Heart left ventricle (tissue), 13 donors: ENCODE data around the gene TNS3.

Experiments used
- CTCF ChIP-seq, 12 donors: fragments of 200-600 bp; sonication (generic) in 4 of 12; IDR thresholded peaks; one replicate each; pipeline versions ENCODE4 v1.5.0 to v1.8.0; 2018 to 2022; ENCODE audit warnings: antibody characterized with exemption in 12 of 12, mild to moderate bottlenecking in 5 of 12
- POLR2A ChIP-seq, 2 donors: fragments of 450-650 bp; IDR thresholded peaks; one replicate each; pipeline ENCODE4 v1.6.1; 2017; ENCODE audit warnings: antibody characterized with exemption in 2 of 2, mild to moderate bottlenecking in 2 of 2, moderate library complexity in 2 of 2
- donor health status: ischemic (EF 13 %, LVEDD 7.1; RV severe dilation, severe dysfunction).
- donor health status: DM: no; HTN: yes; CAD: no.
- donor health status: DM: no; HTN: no; CAD: no.
- donor health status: ischemic (EF 25% LVEDD 6.9; RV normal size, moderate dysfunction).
- donor health status: ischemic (EF 25% LVEDD 5.7; RV mildly dilated, moderate dysfunction).
- donor health status: ischemic (EF 35%, LVEDD 5.7; RV mildly dilated, moderate dysfunction).
- donor health status: nonischemic (EF 11% LVEDD 7.7; RV severe dilation, severe dysfunction).
- donor health status: DM: yes; HTN: yes; CAD: no.
- donor health status: PGD.
- donor health status: ischemic (EF 29% LVEDD 5.4; RV normal size, mild dysfunction).
- donor health status: nonischemic (EF 23%, LVEDD 6.1; RV moderate dilation, normal function).

GRCh38 chr7:47609803-47610452, 28.0 kb upstream of the TNS3 start:
- no peak for TF ChIP-seq CTCF (IDR thresholded peaks at IDR 0.05)
- TF ChIP-seq POLR2A (IDR thresholded peaks at IDR 0.05): no peak
